IPS-18c (cell line): ENCODE data around the gene MAD2L1BP.

ENCODE experiments used
- H3K4me3 ChIP-seq: 2 replicates; pipeline ENCODE4 v1.7.0; 2013; ENCODE audit warnings: low read depth, mild to moderate bottlenecking, low read length, moderate library complexity; ENCODE audit not compliant: insufficient read depth
- H3K9me3 ChIP-seq: one replicate; pipeline ENCODE4 v1.6.1; 2013; ENCODE audit warnings: mild to moderate bottlenecking, low read length, moderate library complexity; ENCODE audit not compliant: control insufficient read depth, insufficient read depth

MAD2L1BP gene

GRCh38 chr6:43671801-43672690, 36.4 kb downstream of the MAD2L1BP start:
- Histone ChIP-seq H3K9me3 (no peaks in the 10 kb centered on the region), H3K4me3 (no peak overlapping the region)

DNA sequence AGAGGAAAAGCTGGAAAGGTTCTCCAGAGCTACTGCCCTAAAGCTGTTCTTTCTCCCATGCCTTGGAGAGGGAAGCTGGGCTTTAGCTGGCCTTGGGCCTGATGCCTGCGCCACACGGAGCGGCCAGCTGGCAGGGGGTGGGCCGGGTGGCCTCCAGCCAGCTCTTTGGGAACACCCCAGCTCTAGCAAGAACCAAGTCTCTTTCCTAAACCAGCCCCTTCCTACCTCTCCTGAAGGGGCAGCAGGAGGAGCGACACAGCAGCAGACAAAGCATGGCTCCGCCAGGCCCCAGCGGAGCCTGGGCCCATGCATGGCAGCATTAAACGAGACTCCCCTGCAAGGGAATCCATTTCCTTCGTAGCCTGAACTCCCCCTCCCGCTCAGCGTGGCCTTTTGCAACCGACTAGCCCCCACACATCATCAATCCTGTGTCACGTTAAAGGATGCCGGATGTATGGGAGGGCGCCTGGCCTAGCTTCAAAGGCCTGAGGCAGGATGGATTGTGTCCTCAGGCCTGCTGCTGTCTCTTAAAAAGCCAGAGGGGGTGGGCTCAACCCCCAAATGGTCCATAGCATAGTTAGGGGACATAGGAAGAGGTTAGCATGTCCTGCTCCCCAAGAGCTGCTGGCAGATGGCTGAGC, 37.9 kb downstream of the MAD2L1BP start:
- Histone ChIP-seq H3K9me3 (no peaks in the 10 kb centered on the region), H3K4me3 (no peak overlapping the region)

GRCh38 chr6:43674291-43674690, 38.7 kb downstream of the MAD2L1BP start:
- Histone ChIP-seq H3K9me3 (no peaks in the 10 kb centered on the region), H3K4me3 (no peak overlapping the region)

GRCh38 chr6:43674921-43675320, 39.3 kb downstream of the MAD2L1BP start:
- H3K9me3 ChIP-seq, result no peaks in the 10 kb centered on the region
- no peak overlapping the region for H3K4me3 ChIP-seq

DNA sequence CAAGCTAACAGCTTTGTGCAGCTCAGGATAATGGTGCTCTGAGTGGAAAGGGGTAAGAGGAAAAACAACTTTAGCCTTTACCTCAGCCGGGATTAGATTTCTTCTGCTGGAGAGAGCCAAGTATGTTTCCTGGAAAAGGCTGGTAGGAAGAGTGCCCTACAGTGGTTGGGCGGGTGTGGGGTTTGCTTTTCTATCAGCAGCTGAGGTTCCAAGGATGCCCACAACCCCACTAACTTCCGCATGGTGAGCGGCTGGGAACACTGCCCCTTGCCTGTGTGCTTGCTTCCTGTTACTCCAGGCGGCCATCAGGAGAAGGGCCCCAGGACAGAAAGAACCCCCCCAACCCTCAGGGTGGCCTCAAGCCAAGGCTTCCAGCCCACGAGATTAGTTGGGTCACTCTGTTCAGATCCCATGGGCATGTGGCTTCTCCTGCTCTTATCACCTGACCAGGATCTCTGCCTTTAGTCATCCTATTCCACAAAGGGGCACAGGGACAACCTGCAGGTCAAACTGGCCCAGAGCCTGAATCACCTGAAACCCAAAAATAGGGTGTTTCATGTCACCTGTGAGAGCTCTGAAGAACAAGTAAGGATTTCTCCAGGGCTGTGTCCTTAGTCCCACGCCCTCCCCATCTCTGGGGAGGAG, 41.4 kb downstream of the MAD2L1BP start:
- no peaks in the 10 kb centered on the region for H3K9me3 ChIP-seq
- H3K4me3 ChIP-seq, result no peak overlapping the region

- no peaks in the 10 kb centered on the region for H3K9me3 ChIP-seq
- no peak overlapping the region for H3K4me3 ChIP-seq
Measured at GRCh38 chr6:43677759-43678158, 42.1 kb downstream of the MAD2L1BP start.

DNA sequence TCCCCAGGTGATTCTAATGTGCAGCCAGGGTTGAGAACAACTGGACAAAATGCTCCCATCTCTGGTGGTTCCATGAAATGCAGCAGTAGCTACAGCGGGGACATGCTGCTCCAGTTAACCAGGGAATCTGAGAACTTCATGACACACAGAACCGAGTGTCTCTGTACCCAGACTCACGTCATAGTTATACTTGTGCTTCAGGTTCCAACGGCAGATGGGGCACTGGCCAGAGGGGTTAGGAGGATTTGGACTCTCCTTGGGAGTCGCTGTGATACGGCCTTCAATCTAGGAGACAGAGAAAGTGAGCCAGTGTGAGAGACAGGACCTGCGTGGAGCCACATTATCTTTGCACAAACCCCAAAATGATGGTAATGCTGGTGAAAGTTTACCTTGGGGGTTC, 42.7 kb downstream of the MAD2L1BP start:
- Histone ChIP-seq H3K4me3 (no peak overlapping the region), H3K9me3 (no peaks in the 10 kb centered on the region)

DNA sequence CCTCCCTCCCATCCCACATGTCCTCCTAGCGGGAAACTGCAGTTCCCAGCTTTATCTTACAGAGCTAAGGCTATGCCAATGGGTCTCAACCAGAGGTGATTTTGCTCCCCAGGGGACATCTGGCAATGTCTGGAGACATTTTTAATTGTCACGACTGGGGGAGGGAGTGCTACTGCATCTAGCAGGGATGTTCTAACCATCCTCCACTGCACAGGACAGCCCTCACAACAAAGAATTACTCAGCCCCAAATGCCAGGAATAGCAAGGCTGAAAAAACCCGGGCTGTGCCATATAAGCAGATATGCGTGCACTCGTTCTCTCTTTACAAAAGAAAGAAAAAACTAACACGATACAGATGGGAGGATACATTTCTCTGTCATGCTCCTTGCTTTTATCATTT, 43.4 kb downstream of the MAD2L1BP start:
- H3K9me3 ChIP-seq, result no peaks in the 10 kb centered on the region
- no peak overlapping the region for H3K4me3 ChIP-seq

GRCh38 chr6:43680308-43681200, 44.9 kb downstream of the MAD2L1BP start:
- Histone ChIP-seq H3K4me3 (no peak overlapping the region), H3K9me3 (no peaks in the 10 kb centered on the region)

GRCh38 chr6:43681303-43681702, 45.7 kb downstream of the MAD2L1BP start:
- no peak overlapping the region for H3K4me3 ChIP-seq
- H3K9me3 ChIP-seq, result no peaks in the 10 kb centered on the region

- H3K4me3 ChIP-seq, result no peak overlapping the region
- no peaks in the 10 kb centered on the region for H3K9me3 ChIP-seq
Measured at GRCh38 chr6:43682724-43683429, 47.2 kb downstream of the MAD2L1BP start.

DNA sequence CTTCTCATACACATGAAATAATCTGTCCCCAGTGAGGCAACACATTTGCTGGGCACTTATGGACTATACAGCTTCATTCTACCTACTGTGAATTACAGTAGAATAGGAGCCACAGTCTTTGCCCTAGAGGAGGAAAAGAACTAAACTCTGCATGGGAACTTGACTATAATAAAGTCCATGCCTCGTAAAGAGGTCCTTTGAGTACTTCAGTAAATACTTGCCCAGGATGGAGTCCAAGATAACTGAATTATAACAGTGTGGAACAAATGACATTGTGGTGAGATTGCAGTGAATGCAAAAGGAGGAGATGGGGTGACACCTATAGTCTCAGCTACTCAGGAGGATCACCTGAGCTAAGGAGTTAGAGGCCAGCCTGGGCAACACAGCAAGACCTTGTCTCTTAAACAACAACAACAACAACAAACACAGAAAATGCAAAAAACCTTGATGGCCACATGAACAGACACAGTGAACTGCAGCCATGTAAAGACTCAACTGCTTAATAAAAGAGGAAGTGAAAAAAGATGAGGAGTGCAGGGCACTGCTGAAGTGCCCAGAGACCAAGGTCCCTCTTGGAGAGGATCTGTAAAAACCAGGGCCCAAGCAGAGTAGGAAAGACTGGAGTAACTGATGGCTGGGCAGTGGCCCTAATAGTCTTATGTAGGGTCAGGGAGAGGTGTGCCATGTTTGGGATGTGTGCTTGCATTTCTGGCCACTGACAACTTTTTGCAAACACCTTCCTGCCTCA, 48.2 kb downstream of the MAD2L1BP start:
- H3K4me3 ChIP-seq, result no peak overlapping the region
- H3K9me3 ChIP-seq, result no peaks in the 10 kb centered on the region

DNA sequence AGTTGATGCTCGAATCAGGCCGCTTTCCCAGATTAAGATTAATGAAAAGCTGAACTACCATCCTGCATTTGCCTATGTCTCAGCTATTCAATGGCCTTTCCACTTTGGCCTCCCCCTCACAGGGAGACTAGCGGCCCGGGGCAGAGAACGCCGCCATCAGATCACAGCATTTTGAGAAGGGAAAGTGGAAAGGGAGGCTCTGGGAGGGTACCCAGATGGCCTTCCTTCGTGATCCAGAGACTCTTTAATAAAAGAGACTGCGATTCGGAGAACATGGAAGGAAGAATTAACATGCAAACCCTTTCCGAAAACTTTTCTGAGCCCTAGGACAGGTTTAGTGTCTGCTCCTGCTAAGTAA, 51.4 kb downstream of the MAD2L1BP start:
- no peaks in the 10 kb centered on the region for H3K9me3 ChIP-seq
- H3K4me3 ChIP-seq, result peak overlapping the region; percentile 99

GRCh38 chr6:43687437-43688347, 52.1 kb downstream of the MAD2L1BP start, which contains the start of gene MRPS18A:
TSS of gene MRPS18A (minus strand) at chr6:43687791. CDS start at chr6:43687779, 12 bp downstream.
- peak within 1 kb of the TSS; percentile 99 for H3K4me3 ChIP-seq

DNA sequence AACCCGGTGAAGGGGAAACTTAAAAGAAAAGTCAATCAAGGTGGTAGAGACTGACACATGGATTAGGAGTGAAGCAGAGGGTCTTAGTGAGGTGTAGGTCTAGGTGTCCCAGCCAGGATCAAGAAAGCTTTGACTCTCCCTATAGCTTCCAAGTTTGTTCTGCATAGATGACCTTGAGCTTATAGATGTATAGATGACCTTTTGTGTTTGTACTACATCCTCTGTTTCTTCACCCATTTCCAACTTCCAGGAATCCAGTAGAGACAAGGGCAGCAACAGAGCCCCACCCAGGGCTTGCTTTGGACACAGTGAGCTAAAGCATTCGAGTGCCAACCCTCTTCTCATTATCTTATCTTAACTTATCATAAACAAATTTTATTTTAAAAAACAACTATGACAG, 53.8 kb downstream of the MAD2L1BP start:
- no peak overlapping the region for H3K4me3 ChIP-seq
- no peaks in the 10 kb centered on the region for H3K9me3 ChIP-seq

More at GRCh38 chr6:43687437-43688347, 52.1 kb downstream of the MAD2L1BP start, which contains the start of gene MRPS18A:
- H3K9me3 ChIP-seq, result no peaks in the 10 kb centered on the region
